ENCODE measurements around the gene NVL.
"Not testable (repeated sequence)": the region's sequence is repeated elsewhere in the genome, so short reads cannot be mapped to it uniquely, and the experiment has no call there.

NVL gene

DNA sequence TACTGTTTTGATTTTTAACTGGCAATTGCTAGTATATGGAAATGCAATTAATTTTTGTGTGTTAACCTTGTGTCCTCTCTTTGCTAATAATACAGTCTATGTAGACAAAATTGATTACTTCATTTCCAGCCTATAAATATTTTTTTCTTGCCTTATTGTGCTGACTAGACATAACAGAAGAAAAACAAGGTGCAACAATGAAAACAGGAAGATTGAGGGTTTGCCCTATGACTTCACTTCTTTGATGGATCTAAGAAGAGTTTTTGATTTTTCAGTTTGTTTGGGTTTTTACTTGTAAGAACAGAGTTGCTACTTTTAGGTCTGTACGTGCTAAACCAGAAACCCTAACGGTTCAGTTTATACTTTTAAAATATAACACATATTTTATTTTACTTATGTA lies 18.2 kb upstream of the NVL start:
- DNase-seq (ENCODE audit: low spot score in 2 of 2) (no peak), ATAC-seq (no peak)
- Mint-ChIP-seq H3K27ac (no peak overlapping the region), H3K9me3 (no peaks in the 10 kb centered on the region), H3K36me3 (no peaks in the 10 kb centered on the region), H3K4me1 (no peaks in the 10 kb centered on the region), H3K4me3 (no peak overlapping the region)

DNA sequence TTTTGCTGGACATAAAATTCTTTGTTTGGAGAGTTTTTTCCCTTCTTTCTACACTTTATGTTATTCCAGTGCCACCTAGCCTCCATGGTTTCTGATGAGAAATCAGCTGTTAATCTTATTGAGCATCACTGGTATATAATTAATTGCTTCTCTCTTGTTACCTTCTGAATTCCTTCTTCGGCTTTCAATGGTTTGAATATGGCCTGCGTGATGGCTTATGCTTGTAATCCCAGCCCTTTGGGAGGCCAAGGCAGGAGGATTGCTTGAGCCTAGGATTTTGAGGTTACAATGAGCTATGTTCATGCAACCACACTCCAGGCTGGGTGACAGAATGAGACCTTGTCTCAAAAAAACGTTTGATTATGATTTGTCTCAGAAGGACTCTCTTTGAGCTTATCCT lies 13.7 kb upstream of the NVL start:
- Mint-ChIP-seq H3K9me3 (no peaks in the 10 kb centered on the region), H3K4me3 (no peak overlapping the region), H3K27ac (no peak overlapping the region), H3K36me3 (no peaks in the 10 kb centered on the region), H3K4me1 (no peaks in the 10 kb centered on the region)
- DNase-seq (ENCODE audit: low spot score in 2 of 2) (no peak), ATAC-seq (no peak)

DNA sequence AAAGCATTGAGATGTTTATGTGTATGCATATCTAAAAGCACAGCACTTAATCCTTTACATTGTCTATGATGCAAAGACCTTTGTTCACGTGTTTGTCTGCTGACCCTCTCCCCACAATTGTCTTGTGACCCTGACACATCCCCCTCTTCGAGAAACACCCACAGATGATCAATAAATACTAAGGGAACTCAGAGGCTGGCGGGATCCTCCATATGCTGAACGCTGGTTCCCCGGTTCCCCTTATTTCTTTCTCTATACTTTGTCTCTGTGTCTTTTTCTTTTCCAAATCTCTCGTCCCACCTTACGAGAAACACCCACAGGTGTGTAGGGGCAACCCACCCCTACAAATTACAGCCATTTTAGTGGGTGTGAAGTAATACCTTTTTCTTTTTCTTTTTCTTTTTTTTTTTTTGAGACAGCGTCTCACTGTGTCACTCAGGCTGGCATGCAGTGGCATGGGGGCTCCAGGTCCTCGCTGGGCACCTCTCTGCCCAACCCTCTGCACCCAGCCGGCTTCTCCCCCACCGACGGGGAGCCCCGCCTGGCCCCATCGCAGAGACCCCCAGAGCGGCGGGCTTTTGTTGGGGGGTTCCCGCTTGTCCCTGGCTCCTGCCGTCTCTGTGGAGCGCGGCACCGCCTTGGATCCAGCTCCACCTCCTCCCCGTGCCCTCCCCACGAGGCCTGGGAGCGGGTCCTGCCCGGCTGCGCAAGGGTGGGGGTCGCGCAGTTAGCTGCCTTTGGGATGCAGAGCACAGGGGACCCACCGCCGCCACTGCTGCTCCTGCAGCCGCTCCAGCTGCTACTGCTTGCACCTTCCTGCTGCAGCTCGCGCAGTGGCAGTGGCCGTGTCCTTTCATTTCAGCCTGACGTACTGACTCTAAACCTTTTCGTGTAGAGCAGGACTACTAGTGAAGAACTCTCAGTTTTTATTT lies 10.7 kb upstream of the NVL start:
- not testable (repeated sequence) for H3K9me3 Mint-ChIP-seq, H3K27ac Mint-ChIP-seq, H3K36me3 Mint-ChIP-seq, H3K4me1 Mint-ChIP-seq
- ATAC-seq (peak; percentile 80), DNase-seq (ENCODE audit: low spot score in 2 of 2) (peak; percentile 17 to 64)
- peak overlapping the region; percentile 58 for H3K4me3 Mint-ChIP-seq

DNA sequence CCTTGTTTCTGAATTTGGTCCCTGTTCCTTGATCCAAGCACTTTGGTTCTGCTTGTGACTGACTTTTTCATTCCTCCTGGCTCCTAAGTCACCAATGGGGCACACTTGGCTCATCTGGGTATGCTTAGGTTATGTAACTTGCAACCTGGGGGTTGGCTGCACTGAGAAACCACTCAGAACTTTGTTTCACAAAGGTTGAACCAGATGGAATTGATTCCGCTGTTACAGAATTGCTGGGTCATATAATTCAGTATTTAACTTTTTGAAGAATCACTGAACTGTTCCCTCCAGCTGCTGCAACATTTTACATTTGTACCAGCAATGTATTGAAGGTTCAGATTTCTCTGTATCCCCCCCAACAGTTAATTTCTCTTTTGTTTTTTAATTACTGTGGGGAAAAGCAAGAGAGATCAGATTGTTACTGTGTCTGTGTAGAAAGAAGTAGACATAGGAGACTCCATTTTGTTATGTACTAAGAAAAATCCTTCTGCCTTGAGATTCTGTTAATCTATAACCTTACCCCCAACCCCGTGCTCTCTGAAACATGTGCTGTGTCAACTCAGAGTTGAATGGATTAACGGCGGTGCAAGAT lies 9.6 kb upstream of the NVL start:
- H3K27ac Mint-ChIP-seq, result no peak overlapping the region
- H3K9me3 Mint-ChIP-seq, result no peaks in the 10 kb centered on the region
- H3K4me3 Mint-ChIP-seq, result no peak overlapping the region
- no peak for ATAC-seq
- peaks cover 3% of the 10 kb centered on the region for H3K4me1 Mint-ChIP-seq
- DNase-seq (ENCODE audit: low spot score in 2 of 2), result no peak
- H3K36me3 Mint-ChIP-seq, result no peaks in the 10 kb centered on the region

DNA sequence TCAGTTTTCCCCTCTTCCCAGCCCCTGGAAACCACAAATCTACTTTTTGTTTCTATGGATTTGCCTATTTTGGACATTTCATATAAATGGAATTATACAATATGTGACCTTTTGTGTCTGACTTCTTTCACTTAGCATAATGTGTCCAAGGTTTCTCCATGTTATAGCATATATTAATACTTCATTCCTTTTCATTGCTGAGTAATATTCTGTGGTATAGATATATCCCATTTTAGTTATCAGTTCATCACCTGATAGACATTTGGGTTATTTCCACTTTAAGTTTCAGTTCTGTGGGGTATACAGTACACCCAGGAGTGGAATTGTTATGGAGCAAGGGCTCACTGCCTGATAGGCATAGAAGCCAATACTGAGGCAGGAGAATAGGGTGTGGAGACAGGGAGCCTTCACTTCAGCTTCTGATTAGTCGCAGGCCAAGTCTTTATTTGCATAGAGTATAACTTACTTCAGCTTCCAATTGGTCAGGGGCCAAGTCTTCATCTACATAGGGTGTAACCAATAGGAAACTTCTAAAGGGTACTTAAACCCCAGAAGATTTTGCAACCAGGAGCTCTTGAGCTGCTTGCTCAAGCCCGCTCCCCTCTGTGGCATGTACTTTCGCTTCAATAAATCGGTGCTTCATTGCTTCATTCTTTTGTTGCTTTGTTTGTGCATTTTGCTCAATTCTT lies 8.3 kb upstream of the NVL start:
- peaks cover 15% of the 10 kb centered on the region for H3K4me1 Mint-ChIP-seq
- no peak for ATAC-seq
- no peak overlapping the region for H3K27ac Mint-ChIP-seq
- H3K9me3 Mint-ChIP-seq, result no peaks in the 10 kb centered on the region
- H3K4me3 Mint-ChIP-seq, result no peak overlapping the region
- no peaks in the 10 kb centered on the region for H3K36me3 Mint-ChIP-seq
- no peak for DNase-seq (ENCODE audit: low spot score in 2 of 2)

DNA sequence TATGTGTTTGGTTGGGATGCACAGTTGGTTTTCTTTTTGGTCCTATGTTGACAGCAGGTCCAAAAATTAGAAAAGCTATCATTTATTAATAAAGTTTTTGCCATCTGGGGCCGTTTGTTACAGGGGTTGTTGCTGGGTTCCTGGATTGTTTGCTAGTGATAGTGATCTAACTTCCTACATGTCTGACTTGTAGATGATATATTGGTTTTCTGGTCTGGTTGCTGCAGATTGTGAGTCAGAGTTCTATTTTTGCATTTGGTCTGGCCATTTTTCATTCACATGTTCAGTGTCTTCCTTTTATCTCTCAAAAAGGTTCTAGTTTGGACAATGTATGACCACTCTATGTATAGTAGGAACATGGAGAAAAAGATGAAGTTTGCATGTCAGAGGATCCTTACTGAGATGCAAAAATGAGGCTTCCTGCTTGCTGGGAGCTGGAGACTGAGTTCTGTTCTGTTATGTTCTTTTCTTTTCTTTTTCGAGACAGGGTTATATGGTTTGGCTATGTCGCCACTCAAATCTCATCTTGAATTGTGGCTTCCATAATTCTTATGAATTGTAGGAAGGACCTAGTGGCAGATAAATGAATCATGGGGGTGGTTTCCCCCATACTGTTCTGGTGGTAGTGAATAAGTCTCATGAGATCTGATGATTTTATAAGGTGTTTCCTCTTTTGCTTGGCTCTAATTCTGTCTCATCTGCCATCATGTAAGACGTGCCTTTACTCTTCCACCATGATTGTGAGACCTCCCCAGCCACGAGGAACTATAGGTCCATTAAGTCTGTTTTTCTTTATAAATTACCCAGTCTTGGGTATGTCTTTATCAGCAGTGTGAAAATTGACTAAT lies 4.2 kb upstream of the NVL start:
- Mint-ChIP-seq H3K36me3 (no peaks in the 10 kb centered on the region), H3K27ac (peak overlapping the region; percentile 53), H3K4me3 (peak overlapping the region; percentile 19), H3K4me1 (peaks cover 22% of the 10 kb centered on the region), H3K9me3 (no peaks in the 10 kb centered on the region)
- DNase-seq (ENCODE audit: low spot score in 2 of 2), result no peak
- peak; percentile 57 for ATAC-seq

DNA sequence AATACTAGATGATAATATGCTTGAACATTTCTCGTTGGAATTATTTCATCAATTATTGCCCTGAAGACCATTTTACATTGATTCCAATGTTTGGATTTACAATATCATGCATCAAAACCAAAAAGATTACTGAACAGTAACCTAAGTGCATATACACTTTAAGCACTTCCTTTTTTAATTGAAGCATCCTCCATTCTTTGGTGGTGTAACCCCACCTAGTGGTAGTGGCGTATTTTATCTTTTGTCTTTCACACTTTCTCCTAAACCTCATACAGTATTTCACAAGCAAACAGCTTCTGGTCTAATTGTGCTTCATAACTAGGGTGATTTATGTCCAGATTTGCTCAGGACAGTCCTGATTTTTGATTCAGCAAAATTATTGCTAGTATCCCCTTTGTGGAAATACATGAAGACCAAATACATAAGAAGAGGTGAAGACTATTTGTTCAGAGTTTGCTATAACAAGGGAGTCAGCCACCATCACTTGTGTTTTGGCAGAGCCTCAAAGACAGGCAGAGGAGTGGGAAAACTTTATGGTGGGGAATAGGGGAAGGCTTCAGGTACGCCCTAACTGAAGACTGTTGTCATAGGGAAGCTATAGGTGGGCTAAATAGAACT lies 3.4 kb upstream of the NVL start:
- Mint-ChIP-seq H3K4me3 (peak overlapping the region; percentile 19), H3K4me1 (peaks cover 26% of the 10 kb centered on the region), H3K27ac (peak overlapping the region; percentile 53), H3K36me3 (no peaks in the 10 kb centered on the region), H3K9me3 (no peaks in the 10 kb centered on the region)
- DNase-seq (ENCODE audit: low spot score in 2 of 2), result no peak
- ATAC-seq, result peak; percentile 58

DNA sequence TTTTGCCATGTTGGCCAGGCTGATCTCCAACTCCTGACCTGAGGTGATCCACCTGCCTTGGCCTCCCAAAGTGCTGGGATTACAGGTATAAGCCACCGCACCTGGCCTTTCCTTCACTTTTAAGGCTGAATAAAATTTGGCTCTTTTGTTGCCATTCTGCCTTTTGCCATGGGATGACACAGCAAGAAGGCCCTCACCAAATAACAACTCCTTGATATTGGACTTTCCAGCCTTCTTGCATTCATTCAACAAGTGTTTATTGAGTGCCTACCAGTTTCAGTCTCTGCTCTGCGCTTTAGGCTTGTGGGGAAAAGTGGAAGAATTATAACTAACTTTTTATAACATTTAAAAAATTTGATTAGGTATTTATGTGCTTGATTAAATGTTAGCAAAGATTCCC lies 1.9 kb upstream of the NVL start:
- Mint-ChIP-seq H3K27ac (no peak overlapping the region), H3K36me3 (peaks cover 6% of the 10 kb centered on the region), H3K9me3 (no peaks in the 10 kb centered on the region), H3K4me3 (peak overlapping the region; percentile 90), H3K4me1 (peaks cover 36% of the 10 kb centered on the region)
- ATAC-seq (no peak), DNase-seq (ENCODE audit: low spot score in 2 of 2) (no peak)

DNA sequence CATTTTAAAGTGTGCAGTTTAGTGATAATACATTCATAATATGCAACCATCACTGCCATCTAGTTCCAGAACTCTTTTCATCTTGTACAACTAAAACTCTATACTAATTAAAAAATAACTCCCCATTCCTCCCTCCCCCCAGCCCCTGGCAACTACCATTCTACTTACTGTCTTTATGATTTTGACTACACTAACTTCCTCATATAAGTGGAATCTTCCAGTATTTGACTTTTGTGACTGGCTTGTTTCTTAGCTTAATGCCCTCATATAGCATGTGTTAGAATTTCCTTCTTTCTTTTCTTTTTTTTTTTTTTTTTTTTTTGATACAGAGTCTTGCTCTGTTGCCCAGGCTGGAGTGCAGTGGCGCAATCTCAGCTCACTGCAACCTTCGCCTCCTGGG lies 1.4 kb upstream of the NVL start:
- peaks cover 6% of the 10 kb centered on the region for H3K36me3 Mint-ChIP-seq
- H3K4me3 Mint-ChIP-seq, result peak overlapping the region; percentile 90
- H3K27ac Mint-ChIP-seq, result no peak overlapping the region
- ATAC-seq (no peak), DNase-seq (ENCODE audit: low spot score in 2 of 2) (no peak)
- peaks cover 36% of the 10 kb centered on the region for H3K4me1 Mint-ChIP-seq
- no peaks in the 10 kb centered on the region for H3K9me3 Mint-ChIP-seq

DNA sequence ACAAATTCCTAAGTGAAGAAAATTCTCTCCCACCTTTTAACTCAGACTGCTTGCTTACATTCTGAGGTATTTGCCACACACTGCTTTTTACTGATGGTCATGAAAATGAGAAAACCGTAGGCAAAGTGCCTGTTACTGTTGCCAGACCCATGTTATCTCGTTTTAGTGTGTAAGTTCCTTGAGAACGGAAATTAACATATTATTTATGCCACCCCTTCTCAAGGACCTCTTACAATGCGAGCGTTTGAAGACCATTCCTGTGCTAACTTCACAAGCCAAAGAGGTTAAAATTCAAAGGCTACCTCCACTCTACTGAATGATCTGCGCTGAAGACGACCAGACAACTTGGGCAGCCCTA lies 509 bp downstream of the NVL start:
- Mint-ChIP-seq H3K36me3 (peaks cover 24% of the 10 kb centered on the region), H3K27ac (peak overlapping the region; percentile 100), H3K9me3 (no peaks in the 10 kb centered on the region), H3K4me1 (peaks cover 33% of the 10 kb centered on the region), H3K4me3 (peak overlapping the region; percentile 90)
- no peak for ATAC-seq
- DNase-seq (ENCODE audit: low spot score in 2 of 2), result no peak

DNA sequence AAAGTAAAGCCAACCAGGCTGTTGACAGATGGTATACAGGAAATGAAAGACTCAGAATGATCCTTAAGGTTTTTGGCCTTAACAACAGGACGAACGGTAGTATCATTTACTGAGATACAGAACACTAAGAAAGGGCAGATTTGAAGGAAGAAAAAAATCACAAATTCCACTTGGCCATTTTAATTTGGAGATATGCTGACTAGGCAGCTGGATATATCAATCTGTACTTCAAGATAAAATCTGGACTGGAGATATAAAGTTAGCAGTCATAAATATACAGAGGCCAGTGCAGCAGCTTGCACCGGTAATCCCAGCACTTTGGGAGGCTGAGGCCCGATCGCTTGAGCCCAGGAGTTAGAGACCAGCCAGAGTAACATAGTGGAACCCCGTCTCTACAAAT lies 1.3 kb downstream of the NVL start:
- Mint-ChIP-seq H3K4me3 (peak overlapping the region; percentile 90), H3K27ac (peak overlapping the region; percentile 100), H3K9me3 (no peaks in the 10 kb centered on the region), H3K4me1 (peaks cover 25% of the 10 kb centered on the region), H3K36me3 (peaks cover 31% of the 10 kb centered on the region)
- no peak for DNase-seq (ENCODE audit: low spot score in 2 of 2)
- no peak for ATAC-seq

DNA sequence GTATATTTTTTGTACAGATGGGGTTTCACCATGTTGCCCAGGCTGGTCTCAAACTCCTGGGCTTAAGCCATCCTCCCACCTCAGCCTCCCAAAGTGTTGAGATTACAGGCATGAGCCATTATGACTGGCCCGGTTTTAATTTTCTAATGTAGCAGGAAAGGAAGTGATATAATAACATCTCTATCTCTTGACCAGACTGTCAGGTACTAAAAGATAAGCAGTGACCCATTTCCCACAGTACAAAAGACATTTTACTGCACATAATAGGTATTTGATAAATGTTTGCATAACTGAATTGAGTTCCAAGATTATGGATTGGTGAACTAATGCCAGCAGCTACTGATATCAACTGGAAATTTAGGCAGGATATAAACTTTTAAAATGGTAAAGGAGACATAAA lies 4.0 kb downstream of the NVL start:
- H3K36me3 Mint-ChIP-seq, result peaks cover 31% of the 10 kb centered on the region
- ATAC-seq (no peak), DNase-seq (ENCODE audit: low spot score in 2 of 2) (no peak)
- no peak overlapping the region for H3K4me3 Mint-ChIP-seq
- H3K27ac Mint-ChIP-seq, result no peak overlapping the region
- peaks cover 38% of the 10 kb centered on the region for H3K4me1 Mint-ChIP-seq
- no peaks in the 10 kb centered on the region for H3K9me3 Mint-ChIP-seq

DNA sequence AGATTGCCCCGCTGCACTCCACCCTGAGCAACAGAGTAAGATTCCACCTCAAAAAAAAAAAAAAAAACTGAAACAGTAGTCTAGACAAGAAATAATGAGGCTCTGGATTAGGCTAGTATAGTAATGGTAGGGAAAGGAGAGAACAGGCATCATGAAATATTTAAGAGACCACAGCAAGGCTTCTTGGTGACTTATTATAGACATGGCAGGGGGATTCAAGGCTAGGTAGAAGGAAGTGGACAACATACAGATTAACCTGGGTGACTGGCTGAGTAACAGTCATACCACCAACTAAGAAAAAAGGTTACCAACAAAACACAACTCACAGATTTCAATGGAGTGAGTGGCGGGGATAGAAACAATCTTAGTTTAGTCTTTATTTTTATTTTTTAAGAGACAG lies 8.3 kb downstream of the NVL start:
- Mint-ChIP-seq H3K36me3 (peaks cover 49% of the 10 kb centered on the region), H3K4me1 (peaks cover 16% of the 10 kb centered on the region), H3K4me3 (no peak overlapping the region), H3K27ac (peak overlapping the region; percentile 41), H3K9me3 (no peaks in the 10 kb centered on the region)
- ATAC-seq (no peak), DNase-seq (ENCODE audit: low spot score in 2 of 2) (no peak)

DNA sequence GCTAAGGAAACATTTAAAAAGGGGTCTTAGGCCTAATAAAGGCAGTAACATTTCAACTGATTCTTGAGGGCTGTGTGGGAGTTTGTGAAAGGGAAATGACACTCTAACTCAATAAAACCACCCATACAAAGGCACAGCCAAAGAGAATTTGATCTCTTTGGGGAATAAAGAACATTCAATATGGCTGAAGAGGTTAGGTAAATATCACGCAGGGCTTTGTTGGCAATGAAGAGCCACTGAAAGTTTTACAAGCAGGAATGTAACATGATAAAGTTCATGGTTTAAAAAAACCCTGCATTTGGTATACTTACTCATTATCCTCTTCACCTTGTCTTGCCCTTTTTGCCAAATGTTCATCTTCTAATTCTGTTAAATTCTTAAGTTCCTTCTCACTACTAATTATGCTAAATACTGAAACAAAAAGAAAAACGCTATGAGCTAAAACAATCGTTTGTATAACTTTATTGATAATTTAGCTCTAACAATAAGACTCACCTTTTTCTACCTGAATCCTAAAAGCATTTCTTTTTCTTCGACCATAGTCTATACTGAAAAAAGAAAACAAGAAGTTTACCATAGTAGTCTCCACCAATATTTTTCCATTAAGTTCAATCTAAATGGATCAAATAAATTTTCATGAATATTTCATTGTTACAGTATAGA lies 12.5 kb downstream of the NVL start:
- ATAC-seq, result no peak
- H3K4me3 Mint-ChIP-seq, result no peak overlapping the region
- H3K27ac Mint-ChIP-seq, result peak overlapping the region; percentile 8
- H3K9me3 Mint-ChIP-seq, result no peaks in the 10 kb centered on the region
- peaks cover 67% of the 10 kb centered on the region for H3K36me3 Mint-ChIP-seq
- DNase-seq (ENCODE audit: low spot score in 2 of 2), result no peak
- H3K4me1 Mint-ChIP-seq, result peaks cover 11% of the 10 kb centered on the region
